NT2/D1 (cell line): ENCODE data around the gene MSS51.
A peak's percentile ranks its signal among the peaks of the same experiment; 100 is the strongest.

Experiments
- DNase-seq: peaks from one replicate; pipeline ENCODE4 v3.0.0-alpha.2; 2011; ENCODE audit warnings: low read depth, low spot score
- H3K27me3 ChIP-seq: 2 replicates; pipeline ENCODE4 v1.6.0; 2011; ENCODE audit warnings: mild to moderate bottlenecking; ENCODE audit not compliant: insufficient read length, insufficient read depth
- H3K36me3 ChIP-seq: 2 replicates; pipeline ENCODE4 v1.6.1; 2011; ENCODE audit warnings: mild to moderate bottlenecking, low read length, mixed read lengths; ENCODE audit not compliant: insufficient read depth, insufficient read length
- H3K4me1 ChIP-seq: 2 replicates; pipeline ENCODE4 v1.5.1; 2011; ENCODE audit not compliant: insufficient read depth, insufficient read length
- H3K4me3 ChIP-seq: 2 replicates; pipeline ENCODE4 v1.5.1; 2011; ENCODE audit warnings: low read depth; ENCODE audit not compliant: insufficient read length
- H3K9ac ChIP-seq: 2 replicates; pipeline ENCODE4 v1.6.0; 2011; ENCODE audit warnings: low read depth; ENCODE audit not compliant: insufficient read length
- H3K9me3 ChIP-seq: 2 replicates; pipeline ENCODE4 v1.5.1; 2011; ENCODE audit warnings: mild to moderate bottlenecking, low read length; ENCODE audit not compliant: insufficient read depth
- SUZ12 ChIP-seq: IDR thresholded peaks from 2 replicates; pipeline ENCODE4 v1.6.1; 2011; ENCODE audit not compliant: insufficient read length, insufficient read depth; ENCODE audit errors: extremely low read depth
- YY1 ChIP-seq: IDR thresholded peaks from 2 replicates; pipeline ENCODE4 v1.6.1; 2011; ENCODE audit not compliant: insufficient read length, insufficient read depth
- ZNF274 ChIP-seq: IDR thresholded peaks from 2 replicates; pipeline ENCODE4 v1.6.1; 2011; ENCODE audit warnings: mild to moderate bottlenecking, low read depth, low read length

Gene MSS51

DNA sequence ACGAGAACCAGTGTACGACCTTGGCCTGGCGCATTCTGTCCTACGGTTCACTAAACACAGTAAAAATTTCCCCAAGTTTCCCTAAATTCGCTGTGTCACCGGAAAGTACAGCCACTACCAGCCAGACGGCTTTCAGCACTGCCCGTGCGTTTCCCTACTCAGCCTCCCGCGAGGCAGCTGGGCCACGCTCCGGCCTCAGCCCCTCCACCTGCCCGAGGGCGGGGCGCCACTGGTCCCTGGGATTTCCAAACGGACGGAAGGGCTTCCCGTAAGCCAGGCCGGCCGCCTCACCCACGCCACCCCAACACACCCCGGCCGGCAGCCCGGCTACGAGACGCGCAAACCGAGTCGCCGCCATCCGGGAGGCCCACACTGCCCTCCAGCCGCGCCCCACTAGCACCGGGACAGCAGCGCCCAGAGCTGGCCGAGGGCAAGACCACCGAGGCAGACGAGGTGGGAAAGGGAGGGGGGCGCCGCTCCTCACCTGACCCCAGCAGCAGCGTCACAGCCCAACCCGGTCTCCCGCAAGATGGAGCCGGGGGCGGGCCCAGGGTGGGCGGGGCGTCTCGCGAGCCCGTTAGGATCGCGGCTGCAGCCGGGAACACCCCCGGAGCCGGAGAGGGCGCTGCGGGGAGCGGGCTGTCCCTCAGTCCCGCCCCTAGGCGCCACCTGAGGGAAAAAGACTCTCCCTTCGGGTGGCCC, 19.7 kb downstream of the MSS51 start, which contains the start of gene ANXA7:
ANXA7 (minus strand) TSS at position 531 of the 702 bp plus-strand sequence. CDS start 13,202 bp downstream, outside the sequence.
- no peak for TF ChIP-seq SUZ12
- no peak for TF ChIP-seq ZNF274
- TF ChIP-seq YY1, result no peak
- peak; percentile 78 for DNase-seq
- peaks cover 4% of the 10 kb centered on the region for H3K27me3 ChIP-seq

DNA sequence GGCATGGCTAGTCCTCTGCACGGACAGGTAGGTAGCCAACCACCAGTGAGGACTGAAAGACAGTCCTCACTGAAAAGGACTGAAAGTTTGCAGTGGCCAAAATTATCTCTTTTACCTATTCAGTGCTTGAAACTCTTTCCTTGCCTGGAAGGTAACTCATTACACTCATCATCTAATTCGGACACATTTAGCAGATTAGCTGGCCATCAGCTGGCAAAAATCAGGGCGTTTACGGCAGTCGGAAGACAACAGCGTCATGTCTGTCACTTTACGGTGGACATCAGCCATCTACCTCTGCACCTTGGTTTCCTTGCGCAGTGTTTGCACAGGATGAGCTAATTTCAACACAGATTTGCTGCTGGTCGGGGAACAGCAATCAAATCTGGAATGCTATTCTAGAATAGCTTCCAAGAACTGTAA, 20.2 kb downstream of the MSS51 start:
- H3K9me3 ChIP-seq, result no peaks in the 10 kb centered on the region
- TF ChIP-seq YY1, result no peak
- no peak for TF ChIP-seq ZNF274
- no peak for TF ChIP-seq SUZ12
- DNase-seq, result no peak

More for the DNA sequence above, 19.7 kb downstream of the MSS51 start, which contains the start of gene ANXA7:
- Histone ChIP-seq H3K9me3 (no peaks in the 10 kb centered on the region), H3K9ac (peak within 1 kb of the TSS; percentile 84), H3K4me1 (no peaks in the 10 kb centered on the region), H3K4me3 (peak within 1 kb of the TSS; percentile 72), H3K36me3 (no peaks in the 10 kb centered on the region)

DNA sequence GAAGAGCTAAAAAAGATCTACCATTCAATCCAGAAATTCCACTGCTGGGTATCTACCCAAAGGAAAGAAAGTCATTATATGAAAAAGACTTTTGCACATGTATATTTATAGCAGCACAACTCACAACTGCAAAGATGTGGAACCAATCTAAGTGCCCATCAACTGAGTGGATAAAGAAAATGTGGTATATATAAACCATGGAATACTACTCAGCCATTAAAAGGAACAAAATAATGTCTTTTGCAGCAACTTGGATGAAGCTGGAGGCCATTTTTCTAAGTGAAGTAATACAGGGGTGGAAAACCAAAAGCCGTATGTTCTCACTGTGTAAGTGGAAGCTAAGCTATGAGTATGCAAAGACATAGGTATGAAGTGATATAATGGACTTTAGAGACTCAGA, 22.5 kb downstream of the MSS51 start:
- no peak for DNase-seq

More for the DNA sequence above, 20.2 kb downstream of the MSS51 start:
- no peaks in the 10 kb centered on the region for H3K36me3 ChIP-seq
- H3K4me3 ChIP-seq, result peak overlapping the region; percentile 72
- H3K9ac ChIP-seq, result peak overlapping the region; percentile 84
- peaks cover 4% of the 10 kb centered on the region for H3K27me3 ChIP-seq
- H3K4me1 ChIP-seq, result no peaks in the 10 kb centered on the region

DNA sequence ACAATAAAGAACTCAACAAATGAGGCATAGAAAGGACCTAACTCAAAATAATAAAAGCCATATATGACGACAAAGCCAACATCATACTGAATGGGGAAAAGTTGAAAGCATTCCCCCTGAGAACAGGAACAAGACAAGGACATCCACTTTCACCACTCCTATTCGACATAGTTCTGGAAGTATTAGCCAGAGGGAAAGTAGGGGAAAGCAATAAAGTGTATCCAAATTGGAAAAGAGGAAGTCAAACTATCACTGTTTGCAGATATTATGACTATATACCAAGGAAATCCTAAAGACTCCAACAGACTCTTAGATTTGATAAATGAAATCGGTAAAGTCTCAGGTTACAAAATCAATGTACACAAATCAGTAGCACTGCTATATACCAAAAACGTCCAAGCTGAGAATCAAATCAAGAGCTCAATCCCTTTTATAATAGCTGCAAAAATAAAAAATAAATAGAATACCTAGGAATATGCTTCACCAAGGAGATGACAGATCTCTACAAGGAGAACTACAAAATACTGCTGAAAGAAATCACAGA, 24.3 kb downstream of the MSS51 start:
- H3K9me3 ChIP-seq, result no peaks in the 10 kb centered on the region

More for the DNA sequence above, 22.5 kb downstream of the MSS51 start:
- TF ChIP-seq ZNF274 (no peak), YY1 (no peak), SUZ12 (no peak)
- Histone ChIP-seq H3K4me3 (no peak overlapping the region), H3K27me3 (peaks cover 4% of the 10 kb centered on the region), H3K9ac (no peak overlapping the region), H3K36me3 (no peaks in the 10 kb centered on the region), H3K4me1 (no peaks in the 10 kb centered on the region), H3K9me3 (no peaks in the 10 kb centered on the region)

DNA sequence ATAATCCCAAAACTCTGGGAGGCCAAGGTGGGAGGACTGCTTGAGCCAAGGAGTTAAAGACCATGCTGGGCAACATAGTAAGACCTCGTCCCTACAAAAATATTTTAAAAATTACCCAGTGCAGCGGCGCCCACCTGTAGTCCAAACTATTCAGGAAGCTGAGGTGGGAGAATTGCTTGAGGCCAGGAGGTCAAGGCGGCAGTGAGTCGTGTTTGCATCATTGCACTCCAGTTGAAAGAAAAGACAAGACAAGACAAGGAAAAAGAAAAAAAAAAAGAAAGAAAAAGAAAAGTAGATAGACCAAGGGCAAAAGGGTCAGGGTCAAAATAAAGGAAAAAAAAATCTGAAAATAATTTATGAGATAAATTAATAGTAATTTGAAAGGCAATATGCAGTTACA, 25.3 kb downstream of the MSS51 start:
- Histone ChIP-seq H3K36me3 (no peaks in the 10 kb centered on the region), H3K4me3 (no peak overlapping the region), H3K9me3 (no peaks in the 10 kb centered on the region), H3K27me3 (no peaks in the 10 kb centered on the region), H3K4me1 (no peaks in the 10 kb centered on the region), H3K9ac (no peak overlapping the region)
- no peak for TF ChIP-seq ZNF274
- TF ChIP-seq YY1, result no peak
- TF ChIP-seq SUZ12, result no peak
- no peak for DNase-seq

More for the DNA sequence above, 24.3 kb downstream of the MSS51 start:
- no peak for DNase-seq
- Histone ChIP-seq H3K27me3 (no peaks in the 10 kb centered on the region), H3K36me3 (no peaks in the 10 kb centered on the region), H3K9ac (no peak overlapping the region), H3K4me1 (no peaks in the 10 kb centered on the region), H3K4me3 (no peak overlapping the region)
- no peak for TF ChIP-seq YY1
- TF ChIP-seq ZNF274, result no peak
- TF ChIP-seq SUZ12, result no peak

DNA sequence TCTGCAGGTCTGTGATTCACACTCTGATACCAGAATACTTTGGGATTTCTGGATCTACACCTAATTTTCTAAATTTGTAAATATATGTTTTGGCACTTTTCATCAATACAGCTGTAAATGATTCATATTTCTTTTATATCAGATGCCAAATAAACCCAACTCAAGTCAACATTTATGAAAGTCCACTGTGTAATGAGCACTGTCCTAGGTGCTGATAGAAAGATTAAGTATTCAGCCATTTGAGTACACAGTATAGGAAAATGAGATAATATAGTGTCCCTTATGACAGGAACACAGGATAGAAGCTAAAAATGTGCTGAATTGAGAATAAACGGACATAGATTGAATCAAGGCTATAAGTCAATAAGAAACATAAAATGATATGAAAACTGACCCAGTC, 25.9 kb downstream of the MSS51 start:
- TF ChIP-seq YY1, result no peak
- no peak for TF ChIP-seq ZNF274
- no peak for TF ChIP-seq SUZ12
- Histone ChIP-seq H3K27me3 (no peaks in the 10 kb centered on the region), H3K4me3 (no peak overlapping the region), H3K9me3 (no peaks in the 10 kb centered on the region), H3K36me3 (no peaks in the 10 kb centered on the region), H3K9ac (no peak overlapping the region), H3K4me1 (no peaks in the 10 kb centered on the region)
- DNase-seq, result no peak

DNA sequence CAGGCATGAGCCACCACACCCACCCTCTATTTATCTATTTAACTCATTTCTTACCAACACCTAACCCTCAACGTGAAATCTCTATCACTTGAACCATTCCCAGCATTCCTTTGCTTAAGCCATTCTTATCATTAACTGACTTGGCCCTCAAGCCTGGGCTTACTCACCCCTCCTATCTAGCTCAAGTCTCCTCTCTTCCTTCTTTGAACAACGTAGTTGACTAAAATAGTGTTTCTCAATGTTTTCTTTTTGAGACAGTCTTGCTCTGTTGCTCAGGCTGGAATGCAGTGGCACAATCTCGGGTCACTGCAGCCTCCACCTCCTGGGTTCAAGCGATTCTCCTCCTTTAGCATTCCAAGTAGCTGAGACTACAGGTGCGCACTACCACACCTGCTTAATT, 26.5 kb downstream of the MSS51 start:
- Histone ChIP-seq H3K9ac (no peak overlapping the region), H3K27me3 (no peaks in the 10 kb centered on the region), H3K9me3 (no peaks in the 10 kb centered on the region), H3K4me1 (no peaks in the 10 kb centered on the region), H3K36me3 (no peaks in the 10 kb centered on the region), H3K4me3 (no peak overlapping the region)
- no peak for DNase-seq
- TF ChIP-seq ZNF274, result no peak
- TF ChIP-seq SUZ12, result no peak
- TF ChIP-seq YY1, result no peak
